D721Med (cell line): Measurements from ENCODE around the gene MYH14.
"Not testable (repeated sequence)": the region's sequence is repeated elsewhere in the genome, so short reads cannot be mapped to it uniquely, and the experiment has no call there.

Experiments
- DNase-seq: peaks from one replicate; pipeline ENCODE4 v3.0.0; 2011; ENCODE audit warnings: low spot score; ENCODE audit not compliant: insufficient read length
- FAIRE-seq: peaks from 2 replicates; lab custom pipeline; 2011; peaks lifted over from hg19 to GRCh38; lab: Jason Lieb, UNC
- TF ChIP-seq, protein P1 (sequence below): IDR thresholded peaks from 2 replicates; pipeline ENCODE4 v1.5.1; 2012; ENCODE audit warnings: mild to moderate bottlenecking, control low read depth; ENCODE audit not compliant: insufficient read depth; ENCODE audit errors: missing control alignments

The MYH14 gene

DNA sequence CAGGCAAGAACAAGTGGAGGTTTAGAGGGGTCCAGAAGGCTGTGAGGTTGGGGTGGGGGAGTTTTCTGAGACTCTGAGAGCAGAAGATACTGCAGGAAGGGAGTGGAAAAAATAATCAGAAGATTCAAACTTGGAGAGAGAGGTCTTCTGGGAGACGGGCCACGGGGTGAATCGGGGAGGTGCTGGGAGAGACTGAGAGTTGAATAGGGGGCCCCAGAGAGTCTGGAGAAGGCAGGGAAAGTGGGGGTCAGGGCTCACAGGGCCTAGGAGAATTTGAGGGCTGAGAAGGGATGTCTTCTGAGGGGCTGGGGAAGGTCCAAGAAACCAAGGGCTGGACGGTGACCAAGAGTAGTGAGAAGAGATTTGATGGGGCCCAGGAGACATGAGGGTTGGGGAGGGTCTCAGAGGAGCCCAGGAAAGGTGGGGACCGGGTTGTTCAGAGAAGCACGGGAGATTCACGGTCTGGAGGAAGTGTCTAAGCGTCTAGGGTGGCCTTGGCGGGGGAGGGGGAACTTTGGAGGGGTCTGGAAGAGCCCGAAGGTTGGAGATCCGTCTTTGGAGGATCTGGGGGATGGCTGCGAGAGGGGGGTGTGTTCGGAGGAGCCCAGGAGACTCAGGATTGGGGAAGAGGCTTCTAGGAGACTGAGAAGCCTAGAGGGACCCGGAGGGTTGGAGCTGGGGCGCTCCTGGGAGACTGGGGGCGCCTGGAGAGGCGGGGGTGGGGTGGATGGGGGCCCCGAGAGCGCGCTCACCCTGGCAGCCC lies 124.2 kb downstream of the MYH14 start:
- no peak for FAIRE-seq
- TF ChIP-seq, protein P1, sequence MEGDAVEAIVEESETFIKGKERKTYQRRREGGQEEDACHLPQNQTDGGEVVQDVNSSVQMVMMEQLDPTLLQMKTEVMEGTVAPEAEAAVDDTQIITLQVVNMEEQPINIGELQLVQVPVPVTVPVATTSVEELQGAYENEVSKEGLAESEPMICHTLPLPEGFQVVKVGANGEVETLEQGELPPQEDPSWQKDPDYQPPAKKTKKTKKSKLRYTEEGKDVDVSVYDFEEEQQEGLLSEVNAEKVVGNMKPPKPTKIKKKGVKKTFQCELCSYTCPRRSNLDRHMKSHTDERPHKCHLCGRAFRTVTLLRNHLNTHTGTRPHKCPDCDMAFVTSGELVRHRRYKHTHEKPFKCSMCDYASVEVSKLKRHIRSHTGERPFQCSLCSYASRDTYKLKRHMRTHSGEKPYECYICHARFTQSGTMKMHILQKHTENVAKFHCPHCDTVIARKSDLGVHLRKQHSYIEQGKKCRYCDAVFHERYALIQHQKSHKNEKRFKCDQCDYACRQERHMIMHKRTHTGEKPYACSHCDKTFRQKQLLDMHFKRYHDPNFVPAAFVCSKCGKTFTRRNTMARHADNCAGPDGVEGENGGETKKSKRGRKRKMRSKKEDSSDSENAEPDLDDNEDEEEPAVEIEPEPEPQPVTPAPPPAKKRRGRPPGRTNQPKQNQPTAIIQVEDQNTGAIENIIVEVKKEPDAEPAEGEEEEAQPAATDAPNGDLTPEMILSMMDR = no peak
- no peak for DNase-seq

DNA sequence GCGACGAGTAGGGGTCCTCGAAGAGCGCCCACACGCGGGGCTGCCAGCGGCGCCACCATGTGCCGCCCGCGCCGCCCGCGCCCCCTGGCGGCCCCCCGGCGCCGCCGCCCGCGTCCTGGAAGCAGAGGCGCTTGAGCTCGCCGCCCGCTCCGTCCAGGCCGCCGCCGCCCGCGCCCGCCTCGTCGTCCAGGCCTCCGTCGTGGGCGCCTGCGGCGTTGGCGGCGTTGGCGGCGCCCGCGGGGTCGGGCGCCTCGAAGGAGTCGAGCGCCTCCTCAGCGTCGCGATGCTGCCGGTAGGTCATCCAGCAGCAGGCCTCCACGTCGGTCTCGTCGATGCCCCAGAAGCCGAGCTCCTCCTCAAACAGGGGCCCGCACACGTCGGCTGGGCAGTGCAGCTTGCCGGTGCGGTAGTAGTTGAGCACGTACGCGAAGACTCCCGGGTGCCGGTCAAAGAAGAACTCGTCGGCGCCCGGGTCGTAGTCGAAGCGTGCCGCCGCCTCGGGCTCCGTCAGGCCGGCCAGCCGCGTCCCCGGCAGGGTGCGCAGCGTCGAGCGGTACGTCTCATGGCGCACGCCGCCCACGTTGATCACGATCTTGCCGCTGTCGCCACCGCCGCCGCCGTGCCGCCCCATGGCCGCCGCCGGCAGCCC lies 124.9 kb downstream of the MYH14 start:
- no peak for DNase-seq
- TF ChIP-seq, protein P1 = peak; percentile 22
- no peak for FAIRE-seq

DNA sequence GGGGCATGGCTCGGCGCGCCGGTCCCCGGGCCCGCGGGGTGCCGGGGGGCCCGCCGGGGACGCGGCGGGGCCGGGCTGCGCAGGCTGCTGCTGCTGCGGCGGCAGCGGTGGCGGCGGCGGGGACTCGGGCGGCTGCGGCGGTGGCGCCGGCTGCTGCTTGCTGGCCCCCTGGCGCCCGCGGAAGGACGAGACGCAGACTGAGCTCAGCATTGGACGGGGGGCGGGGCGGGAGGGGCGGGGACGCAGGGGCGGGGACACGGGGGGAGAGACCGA lies 125.4 kb downstream of the MYH14 start:
- no peak for FAIRE-seq
- TF ChIP-seq, protein P1 = peak; percentile 12
- DNase-seq = no peak

DNA sequence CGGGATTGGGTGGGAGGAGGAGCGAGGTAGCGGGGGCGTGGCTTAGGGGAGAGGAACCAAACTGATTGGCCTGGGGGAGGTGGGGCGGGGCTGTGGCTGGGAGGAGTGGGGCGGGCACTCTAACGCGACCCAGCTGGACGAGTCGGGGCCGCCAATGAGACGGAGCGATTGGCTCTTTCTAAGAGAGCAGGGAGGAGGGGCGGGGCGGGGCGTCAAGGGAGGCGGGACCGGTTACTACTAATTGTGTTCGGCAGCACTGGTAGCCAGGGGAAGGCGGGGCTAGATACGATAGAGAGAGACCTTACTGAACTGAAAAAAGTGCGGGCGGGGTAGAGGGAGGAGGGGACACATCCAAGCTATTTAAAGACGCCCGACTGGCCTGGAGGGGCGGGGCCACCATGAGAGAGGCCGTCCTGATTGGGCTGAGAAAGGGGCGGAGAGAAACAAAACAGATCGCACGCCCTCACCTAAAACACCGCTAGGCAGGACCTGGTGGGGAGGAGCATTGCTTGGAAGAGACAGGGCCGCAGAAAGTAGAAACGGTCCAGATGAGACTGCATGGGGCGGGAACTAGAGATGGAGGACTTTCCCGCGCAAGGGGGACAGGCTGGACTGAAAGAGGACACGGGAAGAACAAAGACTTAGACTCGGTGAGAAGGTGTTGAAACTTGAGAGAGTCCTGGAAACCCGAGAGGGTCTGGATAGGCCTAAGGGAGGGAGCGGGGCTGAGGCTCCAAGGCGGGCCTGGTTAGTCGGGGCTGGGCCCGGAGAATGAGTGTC lies 125.9 kb downstream of the MYH14 start, which contains the start of gene KCNC3:
Gene KCNC3, minus strand, starts transcription at position 232 of the 780 bp plus-strand sequence. CDS start 295 bp downstream, outside the sequence.
- no peak for FAIRE-seq
- peak; percentile 89 for DNase-seq
- TF ChIP-seq, protein P1 = no peak

DNA sequence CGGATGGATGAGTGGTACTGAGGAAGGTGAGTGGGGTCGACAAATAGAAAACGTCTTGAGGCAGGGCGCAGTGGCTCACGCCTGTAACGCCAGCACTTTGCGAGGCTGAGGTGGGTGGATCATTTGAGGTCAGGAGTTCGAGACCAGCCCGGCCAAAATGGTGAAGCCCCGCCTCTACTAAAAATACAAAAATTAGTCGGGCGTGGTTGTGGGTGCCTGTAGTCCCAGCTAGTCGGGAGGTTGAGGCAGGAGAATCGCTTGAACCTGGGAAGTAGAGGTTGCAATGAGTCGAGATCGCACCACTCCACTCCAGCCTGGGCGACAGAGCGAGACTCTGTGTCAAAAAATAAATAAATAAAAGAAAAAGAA lies 126.5 kb downstream of the MYH14 start:
- not testable (repeated sequence) for FAIRE-seq, DNase-seq

DNA sequence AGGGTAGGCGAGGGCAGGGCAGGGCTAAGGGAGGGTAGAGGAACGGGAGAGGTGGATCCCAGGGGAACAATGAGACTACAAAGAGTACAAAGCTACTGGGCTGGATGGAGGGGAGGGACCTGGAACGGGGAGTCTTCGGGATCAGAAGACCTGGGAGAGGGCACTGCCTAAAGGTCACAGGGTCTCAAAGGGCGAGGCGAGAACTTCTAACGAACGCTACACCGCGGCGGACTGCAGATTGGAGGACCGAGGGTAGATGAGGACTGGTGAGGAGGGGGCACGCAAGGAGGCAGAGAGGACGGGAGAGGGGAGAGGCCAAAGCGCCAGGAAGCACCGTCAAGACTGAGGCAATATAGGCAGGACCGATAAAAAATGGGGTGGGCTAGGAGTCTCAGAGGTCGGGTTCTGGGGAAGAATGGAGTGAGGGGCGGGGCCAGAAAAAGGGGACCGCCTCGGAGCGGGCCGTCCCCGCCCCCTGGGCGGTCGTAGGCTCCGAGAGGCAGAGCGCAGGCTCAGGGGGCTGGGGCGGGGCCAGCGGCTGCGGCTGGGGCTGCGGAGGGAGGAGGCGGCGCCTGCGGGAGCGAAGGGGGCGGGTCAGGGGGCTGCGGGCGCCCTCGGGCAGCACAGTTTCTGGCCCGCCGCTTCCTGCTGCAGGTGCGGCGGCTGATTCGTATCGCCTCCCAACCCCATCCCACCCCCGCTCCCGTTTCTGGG lies 127.1 kb downstream of the MYH14 start:
- no peak for FAIRE-seq
- DNase-seq = peak; percentile 88
- TF ChIP-seq, protein P1 = no peak

DNA sequence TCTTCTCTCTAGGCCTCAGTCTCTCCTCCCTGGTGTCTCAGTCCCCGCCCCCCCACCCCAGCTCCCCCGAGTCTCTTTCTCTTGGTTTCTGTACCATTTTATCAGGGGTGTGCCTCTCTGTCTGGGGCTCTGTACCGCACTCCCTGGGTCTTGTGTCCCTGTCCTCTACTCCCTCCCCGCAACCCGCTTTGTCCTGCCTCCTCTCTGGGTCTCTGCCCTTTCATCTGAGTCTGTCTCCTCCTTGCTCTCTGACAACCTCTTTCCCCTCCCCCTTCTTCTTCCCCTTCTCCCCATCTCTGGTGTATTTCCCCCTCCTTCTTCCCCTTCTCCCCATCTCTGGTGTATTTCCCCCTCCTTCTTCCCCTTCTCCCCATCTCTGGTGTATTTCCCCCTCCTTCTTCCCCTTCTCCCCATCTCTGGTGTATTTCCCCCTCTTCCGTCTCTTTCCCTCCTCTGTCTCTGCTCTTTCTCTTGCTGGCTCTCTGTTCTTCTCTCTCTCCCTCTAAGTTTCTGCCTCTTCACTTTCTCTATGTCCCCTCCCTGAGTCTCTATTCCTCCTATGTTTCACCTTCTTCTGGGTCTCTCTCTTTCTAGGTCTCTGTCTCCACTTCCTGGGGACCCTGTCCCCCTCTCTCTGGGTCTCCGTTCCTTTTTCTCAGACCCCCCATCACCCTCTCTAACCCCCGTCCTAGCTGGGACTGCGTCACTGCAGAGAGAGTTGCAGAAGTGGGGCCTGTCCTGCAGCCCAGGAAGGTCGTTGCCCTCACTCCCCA lies 128.0 kb downstream of the MYH14 start:
- TF ChIP-seq, protein P1 = no peak
- no peak for FAIRE-seq
- no peak for DNase-seq
